PC-3 (cell line): Measurements from ENCODE around the gene ANAPC4. TPM values are rescaled to one million over a fixed set of nuclear protein-coding genes. Genes with fewer than 3 reads are reported as not detected.

Experiments
- ATAC-seq: fragments of 200-7000 bp; cut with Tn5 transposase; 2 replicates; pipeline ENCODE4 v1.9.1; 2020; ENCODE audit warnings: mild to moderate bottlenecking, moderate library complexity
- BruUV-seq: library from RNA; stranded (reverse); fragments of 400-500 nt; replicated peaks from 2 replicates; lab custom pipeline; 2021; lab: Mats Ljungman, UMichigan
- CTCF ChIA-PET: fragments of 300-600 bp; sonication (Branson Sonifier 250); formaldehyde crosslinking; loops from one replicate; lab custom pipeline; 2022; ENCODE audit warnings: antibody characterized with exemption; lab: Charles Lee
- POLR2A ChIA-PET: fragments of 300-600 bp; sonication (Branson Sonifier 250); formaldehyde crosslinking; loops from one replicate; lab custom pipeline; 2022; ENCODE audit warnings: antibody characterized with exemption; ENCODE audit not compliant: unreplicated experiment; lab: Charles Lee
- DNase-seq: peaks from one replicate; pipeline ENCODE4 v3.0.0-alpha.2; 2015
- H2AFZ ChIP-seq: fragments of 300-600 bp; sonication (generic); 2 replicates; pipeline ENCODE4 v1.6.0; 2016; ENCODE audit warnings: antibody characterized with exemption, low read length
- H3F3A ChIP-seq: fragments of 300-600 bp; sonication (generic); one replicate; pipeline ENCODE4 v1.6.0; 2017; ENCODE audit warnings: antibody characterized with exemption, low read length, control low read depth, mild to moderate bottlenecking; ENCODE audit not compliant: unreplicated experiment
- H3K27ac ChIP-seq: fragments of 300-600 bp; sonication (generic); 2 replicates; pipeline ENCODE4 v1.5.1; 2016; ENCODE audit warnings: mild to moderate bottlenecking, low read length
- H3K27me3 ChIP-seq: fragments of 300-600 bp; sonication (generic); 2 replicates; pipeline ENCODE4 v1.6.1; 2016; ENCODE audit warnings: low read length, mixed read lengths
- H3K36me3 ChIP-seq: fragments of 300-600 bp; sonication (generic); 2 replicates; pipeline ENCODE4 v1.6.1; 2016; ENCODE audit warnings: low read depth, mixed run types, low read length, mixed read lengths
- H3K4me1 ChIP-seq: fragments of 300-600 bp; sonication (generic); 2 replicates; pipeline ENCODE4 v1.5.1; 2016; ENCODE audit warnings: low read length; ENCODE audit not compliant: insufficient read depth
- H3K4me2 ChIP-seq: fragments of 300-600 bp; sonication (generic); 2 replicates; pipeline ENCODE4 v1.6.0; 2016; ENCODE audit warnings: low read length
- H3K4me3 ChIP-seq: fragments of 300-600 bp; sonication (generic); 2 replicates; pipeline ENCODE4 v1.5.1; 2016; ENCODE audit warnings: mild to moderate bottlenecking, low read length, mixed read lengths
- H3K79me2 ChIP-seq: fragments of 300-600 bp; sonication (generic); 2 replicates; pipeline ENCODE4 v1.6.1; 2017; ENCODE audit warnings: low read length, mixed read lengths
- H3K9ac ChIP-seq: fragments of 300-600 bp; sonication (generic); 2 replicates; pipeline ENCODE4 v1.6.0; 2016; ENCODE audit warnings: mild to moderate bottlenecking, low read length
- H3K9me2 ChIP-seq: fragments of 300-600 bp; sonication (generic); replicated peaks from 2 replicates; pipeline ENCODE4 v1.6.1; 2016; ENCODE audit warnings: mixed run types, low read length, mixed read lengths
- H3K9me3 ChIP-seq: fragments of 300-600 bp; sonication (generic); 2 replicates; pipeline ENCODE4 v1.6.1; 2016; ENCODE audit warnings: low read length, mixed read lengths
- H4K20me1 ChIP-seq: fragments of 300-600 bp; sonication (generic); 2 replicates; pipeline ENCODE4 v1.6.1; 2016; ENCODE audit warnings: low read length, mixed read lengths
- EZH2 ChIP-seq: fragments of 300-600 bp; sonication (generic); IDR thresholded peaks from one replicate; pipeline ENCODE4 v1.6.1; 2017; ENCODE audit warnings: antibody characterized with exemption, mild to moderate bottlenecking, low read length; ENCODE audit not compliant: unreplicated experiment
- EZH2phosphoT487 ChIP-seq: fragments of 300-600 bp; sonication (generic); IDR thresholded peaks from 2 replicates; pipeline ENCODE4 v1.6.1; 2018; ENCODE audit warnings: mild to moderate bottlenecking, antibody characterized with exemption, low read length, borderline replicate concordance
- intact Hi-C: fragments of 100-400 bp; cut with micrococcal nuclease; formaldehyde crosslinking; loops from 2 replicates; pipeline ENCODE4 v1.9.0; 2023
- total RNA-seq: library from RNA; depleted of rRNA; stranded (reverse); fragments of >200 nt; gene quantifications from 2 replicates; pipeline ENCODE4 v1.2.3, GENCODE V29; 2014
- TF ChIP-seq, protein P1 (sequence below): fragments of 300-600 bp; sonication (generic); conservative IDR thresholded peaks from 2 replicates; pipeline ENCODE4 v1.5.1; 2017; ENCODE audit warnings: antibody characterized with exemption, low read depth, mild to moderate bottlenecking, low read length

ANAPC4 gene
- total RNA-seq, 1 experiment from 2014 or later: 11.3 TPM

DNA sequence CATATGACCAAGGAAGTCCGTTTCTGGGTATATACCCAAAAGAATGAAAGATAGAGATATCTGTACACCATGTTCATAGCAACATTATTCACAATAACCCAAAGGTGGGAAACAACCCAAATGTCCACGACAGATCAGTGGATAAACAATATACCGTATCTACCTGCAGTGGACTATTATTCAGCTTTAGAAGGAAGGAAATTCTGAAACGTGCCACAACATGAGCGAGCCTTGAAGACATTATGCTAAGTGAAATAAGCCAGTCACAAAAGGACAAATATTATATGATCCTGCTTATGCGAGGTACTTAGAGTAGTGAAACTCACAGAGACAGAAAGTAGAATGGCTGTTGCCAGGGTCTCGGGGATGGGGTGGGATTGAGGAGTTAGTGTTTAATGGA lies 75.0 kb downstream of the ANAPC4 start:
- POLR2A ChIA-PET: no interaction called here
- no peak overlapping the region for H3K4me2 ChIP-seq
- H3K9ac ChIP-seq: no peak overlapping the region
- TF ChIP-seq EZH2phosphoT487: no peak
- TF ChIP-seq, protein P1, sequence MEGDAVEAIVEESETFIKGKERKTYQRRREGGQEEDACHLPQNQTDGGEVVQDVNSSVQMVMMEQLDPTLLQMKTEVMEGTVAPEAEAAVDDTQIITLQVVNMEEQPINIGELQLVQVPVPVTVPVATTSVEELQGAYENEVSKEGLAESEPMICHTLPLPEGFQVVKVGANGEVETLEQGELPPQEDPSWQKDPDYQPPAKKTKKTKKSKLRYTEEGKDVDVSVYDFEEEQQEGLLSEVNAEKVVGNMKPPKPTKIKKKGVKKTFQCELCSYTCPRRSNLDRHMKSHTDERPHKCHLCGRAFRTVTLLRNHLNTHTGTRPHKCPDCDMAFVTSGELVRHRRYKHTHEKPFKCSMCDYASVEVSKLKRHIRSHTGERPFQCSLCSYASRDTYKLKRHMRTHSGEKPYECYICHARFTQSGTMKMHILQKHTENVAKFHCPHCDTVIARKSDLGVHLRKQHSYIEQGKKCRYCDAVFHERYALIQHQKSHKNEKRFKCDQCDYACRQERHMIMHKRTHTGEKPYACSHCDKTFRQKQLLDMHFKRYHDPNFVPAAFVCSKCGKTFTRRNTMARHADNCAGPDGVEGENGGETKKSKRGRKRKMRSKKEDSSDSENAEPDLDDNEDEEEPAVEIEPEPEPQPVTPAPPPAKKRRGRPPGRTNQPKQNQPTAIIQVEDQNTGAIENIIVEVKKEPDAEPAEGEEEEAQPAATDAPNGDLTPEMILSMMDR: no peak
- no peak for TF ChIP-seq EZH2
- ATAC-seq: no peak
- H3K4me3 ChIP-seq: no peak overlapping the region
- no TSS peak for BruUV-seq
- H3K4me1 ChIP-seq: peaks cover 8% of the 10 kb centered on the region
- no peaks in the 10 kb centered on the region for H4K20me1 ChIP-seq
- no peaks in the 10 kb centered on the region for H3K36me3 ChIP-seq
- no peaks in the 10 kb centered on the region for H3K9me2 ChIP-seq
- no peak overlapping the region for H3K27ac ChIP-seq
- no peak for DNase-seq
- intact Hi-C loops: no loop called here
- CTCF ChIA-PET: no interaction called here
- H3K27me3 ChIP-seq: no peaks in the 10 kb centered on the region
- H3K79me2 ChIP-seq: no peaks in the 10 kb centered on the region
- H3K9me3 ChIP-seq: no peaks in the 10 kb centered on the region
- no peaks in the 10 kb centered on the region for H3F3A ChIP-seq
- H2AFZ ChIP-seq: no peak overlapping the region

DNA sequence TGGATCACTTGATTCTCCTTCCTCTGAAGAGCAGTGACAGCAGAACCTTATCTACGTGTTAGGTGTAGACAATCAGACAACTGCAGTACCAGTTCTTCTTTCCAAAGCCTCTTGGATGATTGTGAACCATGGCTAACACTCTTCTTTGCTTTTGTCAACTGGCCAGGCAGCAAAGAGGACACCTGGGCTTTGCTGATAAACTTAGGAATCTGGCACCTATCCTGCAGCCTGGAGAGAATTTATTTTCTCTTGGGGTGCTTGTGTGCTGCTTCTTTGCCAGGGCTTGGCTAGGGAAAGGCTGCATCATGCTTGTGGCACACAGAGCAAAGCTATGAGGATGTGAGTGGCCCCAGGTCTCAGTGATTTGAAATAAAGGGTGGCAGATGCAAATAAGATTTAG lies 77.4 kb downstream of the ANAPC4 start:
- intact Hi-C loops: no loop called here
- CTCF ChIA-PET: no interaction called here
- no peak for ATAC-seq
- Histone ChIP-seq H3K9me3 (no peaks in the 10 kb centered on the region), H3K9me2 (no peaks in the 10 kb centered on the region), H3K4me3 (no peak overlapping the region), H3K27ac (no peak overlapping the region), H3K27me3 (no peaks in the 10 kb centered on the region), H3K36me3 (no peaks in the 10 kb centered on the region), H3F3A (no peaks in the 10 kb centered on the region), H2AFZ (no peak overlapping the region), H3K4me1 (peaks cover 14% of the 10 kb centered on the region), H3K4me2 (no peak overlapping the region), H3K9ac (no peak overlapping the region), H3K79me2 (no peaks in the 10 kb centered on the region), H4K20me1 (no peaks in the 10 kb centered on the region)
- POLR2A ChIA-PET: no interaction called here
- TF ChIP-seq, protein P1: no peak
- TF ChIP-seq EZH2 (no peak), EZH2phosphoT487 (no peak)
- DNase-seq: no peak
- no TSS peak for BruUV-seq

DNA sequence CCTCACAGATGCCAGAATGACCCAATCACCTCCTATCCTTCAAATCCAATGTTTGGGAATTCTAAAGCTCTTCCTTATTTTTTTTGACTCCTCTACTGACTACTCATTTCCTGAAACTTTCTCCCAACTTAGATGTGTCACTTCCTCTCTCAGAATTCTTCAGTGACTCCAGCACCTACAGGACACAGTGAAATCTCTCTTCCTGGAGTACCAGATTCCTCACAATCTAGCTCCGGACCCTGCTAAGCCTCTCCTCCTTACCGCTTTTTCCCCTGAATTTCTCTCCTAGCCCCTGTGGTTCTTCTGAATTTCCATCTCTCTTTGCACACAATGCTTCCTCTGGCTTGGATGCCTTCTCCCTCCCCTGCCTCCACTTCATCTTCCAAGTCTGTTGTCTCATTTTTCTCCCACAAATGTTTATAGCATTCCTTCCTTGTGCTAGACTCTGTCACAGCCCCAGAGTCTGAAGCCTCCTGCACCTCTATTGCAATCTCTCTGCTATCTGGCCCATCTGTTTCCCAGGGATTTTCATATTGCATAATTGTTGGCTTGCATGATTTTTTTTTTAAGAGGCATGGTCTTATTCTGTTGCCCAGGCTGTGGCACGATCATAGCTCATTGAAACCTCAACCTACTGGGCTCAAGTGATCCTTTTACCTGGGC lies 80.1 kb downstream of the ANAPC4 start:
- POLR2A ChIA-PET: no interaction called here
- CTCF ChIA-PET: no interaction called here
- Histone ChIP-seq H3K27me3 (no peaks in the 10 kb centered on the region), H3K79me2 (no peaks in the 10 kb centered on the region), H2AFZ (peak overlapping the region; percentile 85), H3K4me2 (peak overlapping the region; percentile 65), H3K9ac (0 out of 2 replicates have a peak overlapping the region, but pooled peaks have one; percentile 20), H3K36me3 (no peaks in the 10 kb centered on the region), H3K27ac (peak overlapping the region; percentile 76), H3F3A (no peaks in the 10 kb centered on the region), H4K20me1 (no peaks in the 10 kb centered on the region), H3K9me2 (no peaks in the 10 kb centered on the region), H3K9me3 (no peaks in the 10 kb centered on the region), H3K4me3 (peak overlapping the region; percentile 35; the same call in 1 of the 2 replicates), H3K4me1 (peaks cover 14% of the 10 kb centered on the region)
- peak; percentile 65 for DNase-seq
- TF ChIP-seq EZH2phosphoT487 (no peak), EZH2 (no peak)
- TF ChIP-seq, protein P1: no peak
- no TSS peak for BruUV-seq
- ATAC-seq: peak; percentile 90
- intact Hi-C loops: no loop called here
